ENCODE results near the gene MYO7A.

DNA sequence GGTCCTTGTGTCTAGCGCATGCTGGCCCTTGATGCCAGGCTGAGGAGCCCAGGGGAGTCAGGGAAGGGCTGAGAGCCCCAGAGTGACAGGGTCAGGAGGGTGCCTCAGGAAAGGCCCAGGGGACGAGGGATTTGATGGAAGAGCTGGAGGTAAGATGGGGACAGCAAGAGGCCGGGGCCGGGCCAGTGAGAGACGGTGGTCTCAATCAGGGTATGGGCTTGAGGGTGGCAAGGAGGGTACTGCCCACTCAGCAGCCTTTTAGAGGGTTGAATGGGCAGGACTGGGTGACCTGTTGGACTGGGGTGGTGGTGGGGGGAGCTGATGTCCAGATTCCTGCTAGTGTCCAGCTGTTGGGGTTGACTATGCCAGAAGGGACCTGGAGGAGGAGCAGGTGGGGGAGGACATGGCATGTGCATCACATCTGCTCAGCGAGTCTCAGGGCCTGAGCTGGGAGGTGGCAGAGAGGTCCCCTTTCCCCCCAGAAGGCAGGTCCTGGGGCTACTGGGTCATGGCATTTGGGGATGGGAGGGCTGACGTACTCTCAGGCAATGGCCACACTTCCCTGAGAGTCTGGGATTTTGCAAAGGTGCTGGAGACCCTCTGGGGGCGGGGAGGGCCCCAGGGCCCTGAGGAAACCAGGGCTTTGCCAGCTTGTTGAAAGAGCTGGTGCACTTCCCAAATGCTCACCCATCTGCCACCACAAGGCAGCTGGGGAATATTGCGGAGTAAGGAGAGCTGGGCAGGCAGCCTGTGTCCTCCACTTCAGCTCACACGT, 18.4 kb downstream of the MYO7A start:
- TF ChIP-seq CTCF (IDR thresholded peaks at IDR 0.05) (no peak), POLR2A (IDR thresholded peaks at IDR 0.05) (no peak), POLR2AphosphoS5 (IDR thresholded peaks at IDR 0.05) (no peak)
